AG04450 (cell line): Measurements from ENCODE around the gene NCAM1. TPM values are rescaled to one million over a fixed set of nuclear protein-coding genes. Genes with fewer than 3 reads are reported as not detected.

Experiments
- CTCF ChIA-PET: fragments of 300-600, 350-600 bp; formaldehyde crosslinking; extraction: SDS; loops from one replicate; lab custom pipeline; 2022; ENCODE audit warnings: antibody characterized with exemption, inconsistent platforms; lab: Charles Lee
- POLR2A ChIA-PET: fragments of 350-600 bp; formaldehyde crosslinking; extraction: SDS; loops from one replicate; lab custom pipeline; 2021; ENCODE audit warnings: antibody characterized with exemption, inconsistent platforms; lab: Yijun Ruan, JAX
- DNase-seq: peaks from one replicate; pipeline ENCODE4 v3.0.0-alpha.2; 2011; ENCODE audit warnings: low read depth, low spot score
- H3K27ac ChIP-seq: one replicate; pipeline ENCODE4 v1.5.1; 2012; ENCODE audit warnings: low read depth, low read length, control low read depth
- H3K27me3 ChIP-seq: one replicate; pipeline ENCODE4 v1.6.0; 2012; ENCODE audit warnings: low read length; ENCODE audit not compliant: control insufficient read depth, insufficient read depth
- H3K4me3 ChIP-seq: 2 replicates; pipeline ENCODE4 v1.5.1; 2011; ENCODE audit warnings: mild to moderate bottlenecking, low read depth, low read length, control low read depth
- H3K9me3 ChIP-seq: 2 replicates; pipeline ENCODE4 v1.5.1; 2012; ENCODE audit warnings: low read length; ENCODE audit not compliant: control insufficient read depth, insufficient read depth
- CTCF ChIP-seq: IDR thresholded peaks from 2 replicates; pipeline ENCODE4 v1.5.1; 2011; ENCODE audit warnings: low read depth, low read length, control low read depth, inconsistent platforms
- polyA plus RNA-seq: library from polyadenylated mRNA; depleted of rRNA; stranded (reverse); fragments of >200 nt; gene quantifications from 2 replicates; pipeline ENCODE4 v1.2.3, GENCODE V29; 2011

Gene NCAM1
- polyA plus RNA-seq, 1 experiment: not detected

GRCh38 chr11:113288286-113288863, 327.2 kb downstream of the NCAM1 start:
- Histone ChIP-seq H3K27ac (no peak overlapping the region), H3K4me3 (no peak overlapping the region), H3K9me3 (no peaks in the 10 kb centered on the region), H3K27me3 (no peaks in the 10 kb centered on the region)
- no peak for DNase-seq
- ChIA-PET POLR2A (no interaction called here), CTCF (interaction anchor here (0.6 to 5.9 kb wide), 9 partner anchors 12 to 1068 kb away, joined by 3 to 171 read pairs (median 10); no protein-coding TSS in a partner anchor)
- no peak for TF ChIP-seq CTCF

GRCh38 chr11:113289431-113290187, 328.4 kb downstream of the NCAM1 start:
- DNase-seq: peak; percentile 20
- no peaks in the 10 kb centered on the region for H3K27me3 ChIP-seq
- CTCF ChIA-PET: interaction anchor here (0.5 to 5.9 kb wide), 66 partner anchors 11 to 1193 kb away, joined by 3 to 171 read pairs (median 4); partner anchors contain the start of gene PTS
- no peak overlapping the region for H3K27ac ChIP-seq
- peak; percentile 95 for TF ChIP-seq CTCF
- POLR2A ChIA-PET: interaction anchor here (0.5 kb wide), 1 partner anchor 443 kb away, joined by 3 read pairs; no protein-coding TSS in a partner anchor
- no peak overlapping the region for H3K4me3 ChIP-seq
- H3K9me3 ChIP-seq: no peaks in the 10 kb centered on the region

- H3K27ac ChIP-seq: no peak overlapping the region
- H3K27me3 ChIP-seq: no peaks in the 10 kb centered on the region
- no peak for TF ChIP-seq CTCF
- no peaks in the 10 kb centered on the region for H3K9me3 ChIP-seq
- H3K4me3 ChIP-seq: no peak overlapping the region
- no peak for DNase-seq
- ChIA-PET CTCF (interaction anchor here (0.6 to 1.9 kb wide), 2 partner anchors 239 to 706 kb away, joined by 3 to 11 read pairs; no protein-coding TSS in a partner anchor), POLR2A (no interaction called here)
These were observed 332.7 kb downstream of the NCAM1 start for GRCh38 chr11:113293936-113294335.

- ChIA-PET CTCF (interaction anchor here (0.7 to 1.3 kb wide), 3 partner anchors 9 to 707 kb away, joined by 3 to 4 read pairs (median 3); no protein-coding TSS in a partner anchor), POLR2A (no interaction called here)
- no peak overlapping the region for H3K4me3 ChIP-seq
- no peaks in the 10 kb centered on the region for H3K9me3 ChIP-seq
- no peak overlapping the region for H3K27ac ChIP-seq
- no peaks in the 10 kb centered on the region for H3K27me3 ChIP-seq
- no peak for TF ChIP-seq CTCF
- DNase-seq: no peak
These were observed 334.8 kb downstream of the NCAM1 start for GRCh38 chr11:113295993-113296392.
